ENCODE results near the gene DENND5B. TPM values are rescaled to one million over a fixed set of nuclear protein-coding genes. Genes with fewer than 3 reads are reported as not detected.

DENND5B gene
- total RNA-seq, 2 donors from 2014 or later, result 6.9 to 32.3 TPM

DNA sequence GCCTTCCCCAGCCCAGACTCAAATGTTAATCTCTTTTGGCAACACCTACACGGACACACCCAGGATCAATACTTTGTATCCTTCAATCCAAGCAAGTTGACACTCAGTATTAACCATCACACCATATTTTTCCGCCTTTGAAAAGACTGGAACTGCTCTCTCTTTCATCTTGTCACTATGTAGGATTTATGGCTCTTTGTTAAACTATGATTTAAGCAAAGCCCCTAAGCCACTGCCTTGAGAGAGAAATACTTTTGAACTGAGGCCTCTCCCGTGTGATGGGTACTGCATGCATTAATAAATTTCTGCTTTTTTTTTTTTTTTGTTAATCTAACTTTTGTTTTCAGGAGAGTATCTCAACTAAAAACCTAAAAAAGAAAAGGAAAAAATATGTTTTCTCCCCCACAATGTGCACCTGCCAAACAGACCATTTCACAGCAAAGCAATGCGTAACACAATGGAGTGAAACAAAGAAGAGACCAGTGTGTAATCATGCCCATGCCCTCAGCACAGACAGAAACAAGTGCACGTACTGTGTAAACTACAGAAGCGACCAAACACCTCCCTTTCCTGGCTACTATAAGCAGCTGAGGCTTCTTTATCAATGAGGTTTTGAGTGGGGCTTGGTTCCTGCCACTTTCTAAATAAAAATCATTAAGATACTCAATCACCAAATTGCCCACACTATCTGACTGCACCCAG is 40.2 kb upstream of the DENND5B start:
- WGBS, result 92% methylated on average over 6 of the region's 6 CpGs
- TF ChIP-seq POLR2AphosphoS5 (IDR thresholded peaks at IDR 0.05) (no peak), POLR2A (IDR thresholded peaks at IDR 0.05) (no peak), CTCF (IDR thresholded peaks at IDR 0.05) (no peak)
- Histone ChIP-seq H3K4me3 (no peak overlapping the region), H3K4me1 (replicated peaks) (no peaks in the 10 kb centered on the region), H3K27ac (no peak overlapping the region), H3K27me3 (replicated peaks; ENCODE audit: insufficient read depth) (no peaks in the 10 kb centered on the region), H3K36me3 (no peaks in the 10 kb centered on the region), H3K9me3 (no peaks in the 10 kb centered on the region)
- intact Hi-C loops (cut with DNase I), result no loop called here
- no peak for DNase-seq (ENCODE audit: low spot score)

- intact Hi-C loops (cut with DNase I), result no loop called here
- no peak for DNase-seq (ENCODE audit: low spot score)
- no peak overlapping the region for H3K27ac ChIP-seq
Observed at GRCh38 chr12:31629756-31630732, 39.1 kb upstream of the DENND5B start.

GRCh38 chr12:31627456-31628054 is 36.6 kb upstream of the DENND5B start:
- H3K4me1 ChIP-seq (replicated peaks), result no peaks in the 10 kb centered on the region
- H3K27ac ChIP-seq, result no peak overlapping the region
- no peak for TF ChIP-seq POLR2A (IDR thresholded peaks at IDR 0.05)
- TF ChIP-seq CTCF (IDR thresholded peaks at IDR 0.05), result no peak
- no peak for TF ChIP-seq POLR2AphosphoS5 (IDR thresholded peaks at IDR 0.05)
- intact Hi-C loops (cut with DNase I), result no loop called here
- H3K36me3 ChIP-seq, result no peaks in the 10 kb centered on the region
- WGBS, result 81% methylated on average over 5 of the region's 5 CpGs
- no peak for DNase-seq (ENCODE audit: low spot score)
- H3K9me3 ChIP-seq, result no peaks in the 10 kb centered on the region
- no peaks in the 10 kb centered on the region for H3K27me3 ChIP-seq (replicated peaks; ENCODE audit: insufficient read depth)
- no peak overlapping the region for H3K4me3 ChIP-seq

More at GRCh38 chr12:31629756-31630732, 39.1 kb upstream of the DENND5B start:
- 55% methylated on average over 16 of the region's 16 CpGs for WGBS
- H3K4me3 ChIP-seq, result no peak overlapping the region
- H3K4me1 ChIP-seq (replicated peaks), result no peaks in the 10 kb centered on the region
- no peaks in the 10 kb centered on the region for H3K27me3 ChIP-seq (replicated peaks; ENCODE audit: insufficient read depth)
- no peaks in the 10 kb centered on the region for H3K36me3 ChIP-seq
- no peaks in the 10 kb centered on the region for H3K9me3 ChIP-seq
- TF ChIP-seq CTCF (IDR thresholded peaks at IDR 0.05), result no peak
- no peak for TF ChIP-seq POLR2AphosphoS5 (IDR thresholded peaks at IDR 0.05)
- TF ChIP-seq POLR2A (IDR thresholded peaks at IDR 0.05), result no peak

DNA sequence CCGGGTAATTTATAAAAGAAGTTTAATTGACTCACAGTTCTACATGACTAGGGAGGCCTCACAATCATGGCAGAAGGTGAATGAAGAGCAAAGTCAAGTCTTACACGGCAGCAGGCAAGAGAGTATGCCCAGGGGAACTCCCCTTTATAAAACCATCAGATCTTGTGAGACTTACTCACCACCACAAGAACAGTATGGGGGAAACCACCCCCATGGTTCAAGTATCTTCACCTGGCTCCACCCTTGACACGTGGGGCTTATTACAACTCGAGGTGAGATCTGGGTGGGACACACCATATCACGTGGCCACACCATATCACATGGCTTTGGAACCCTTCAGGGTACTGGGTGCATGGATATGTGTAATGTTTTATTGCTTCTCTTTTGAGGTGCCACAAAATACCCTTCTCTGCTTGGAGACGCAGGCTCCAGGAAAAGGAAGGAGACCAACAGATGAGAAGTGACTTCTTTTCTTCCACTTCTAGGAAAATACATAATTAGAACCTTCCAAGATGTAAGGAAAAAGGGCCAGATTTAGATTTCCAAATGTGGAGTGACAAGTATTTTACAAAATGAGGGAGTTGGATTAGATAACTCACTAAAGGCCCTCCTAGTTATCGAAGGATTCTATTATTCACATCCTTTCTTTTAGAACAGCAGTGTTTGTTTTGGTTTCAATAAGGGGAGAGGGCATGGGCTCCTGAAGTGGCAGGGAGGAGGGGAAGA is 35.5 kb upstream of the DENND5B start:
- Histone ChIP-seq H3K4me1 (replicated peaks) (no peaks in the 10 kb centered on the region), H3K27ac (no peak overlapping the region), H3K27me3 (replicated peaks; ENCODE audit: insufficient read depth) (no peaks in the 10 kb centered on the region), H3K36me3 (no peaks in the 10 kb centered on the region), H3K4me3 (no peak overlapping the region), H3K9me3 (no peaks in the 10 kb centered on the region)
- no peak for DNase-seq (ENCODE audit: low spot score)
- 87% methylated on average over 7 of the region's 7 CpGs for WGBS
- no peak for TF ChIP-seq POLR2A (IDR thresholded peaks at IDR 0.05)
- TF ChIP-seq CTCF (IDR thresholded peaks at IDR 0.05), result no peak
- TF ChIP-seq POLR2AphosphoS5 (IDR thresholded peaks at IDR 0.05), result no peak
- intact Hi-C loops (cut with DNase I), result no loop called here
